HG03045 (cell line): Measurements from ENCODE around the gene AOC1.
A peak's percentile ranks its signal among the peaks of the same experiment; 100 is the strongest.
"Not testable (repeated sequence)": the region's sequence is repeated elsewhere in the genome, so short reads cannot be mapped to it uniquely, and the experiment has no call there.

Experiments used
- ATAC-seq: cut with Tn5 transposase; IDR thresholded peaks from one replicate; pipeline ENCODE4 v1.9.1; 2021; ENCODE audit warnings: mild to moderate bottlenecking, moderate library complexity; ENCODE audit not compliant: unreplicated experiment

Gene AOC1

DNA sequence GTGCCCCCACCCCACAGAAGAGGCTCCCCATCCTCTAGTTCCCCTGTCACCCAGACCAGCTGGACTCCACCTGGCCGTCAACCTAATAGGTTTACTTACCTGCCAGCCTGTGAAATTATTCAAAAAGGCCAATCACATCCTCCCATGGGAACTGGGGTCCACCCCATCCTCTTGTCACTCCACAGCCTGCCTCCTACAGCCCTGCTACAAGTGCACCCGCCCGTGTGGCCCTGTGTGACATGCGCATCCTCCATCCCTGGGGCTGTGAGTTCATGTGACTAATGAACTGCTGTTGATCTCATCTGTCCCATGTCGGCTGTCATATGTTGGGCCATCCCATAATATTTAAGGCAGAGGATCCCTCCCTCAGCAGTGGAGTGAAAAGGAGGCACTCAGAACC is 39.4 kb downstream of the AOC1 start:
- no peak for ATAC-seq

DNA sequence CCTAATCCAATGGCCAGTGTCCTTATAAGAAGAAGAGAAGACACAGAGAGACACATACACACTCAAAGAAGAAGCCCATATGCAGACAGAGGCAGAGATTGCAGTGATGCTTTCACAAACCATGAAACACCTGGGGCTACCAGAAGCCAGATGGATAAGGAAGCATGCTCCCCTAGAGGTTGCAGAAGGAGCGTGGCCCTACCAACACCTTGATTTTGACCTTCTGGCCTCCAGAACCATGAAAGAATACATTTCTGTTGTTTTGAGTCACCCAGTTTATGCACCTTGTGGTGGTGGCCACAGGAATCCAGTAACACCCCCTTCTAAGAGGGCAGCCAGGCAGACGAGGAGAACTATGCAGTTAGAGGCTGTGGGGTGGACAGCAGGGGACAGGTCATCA is 43.5 kb downstream of the AOC1 start:
- ATAC-seq, result no peak

DNA sequence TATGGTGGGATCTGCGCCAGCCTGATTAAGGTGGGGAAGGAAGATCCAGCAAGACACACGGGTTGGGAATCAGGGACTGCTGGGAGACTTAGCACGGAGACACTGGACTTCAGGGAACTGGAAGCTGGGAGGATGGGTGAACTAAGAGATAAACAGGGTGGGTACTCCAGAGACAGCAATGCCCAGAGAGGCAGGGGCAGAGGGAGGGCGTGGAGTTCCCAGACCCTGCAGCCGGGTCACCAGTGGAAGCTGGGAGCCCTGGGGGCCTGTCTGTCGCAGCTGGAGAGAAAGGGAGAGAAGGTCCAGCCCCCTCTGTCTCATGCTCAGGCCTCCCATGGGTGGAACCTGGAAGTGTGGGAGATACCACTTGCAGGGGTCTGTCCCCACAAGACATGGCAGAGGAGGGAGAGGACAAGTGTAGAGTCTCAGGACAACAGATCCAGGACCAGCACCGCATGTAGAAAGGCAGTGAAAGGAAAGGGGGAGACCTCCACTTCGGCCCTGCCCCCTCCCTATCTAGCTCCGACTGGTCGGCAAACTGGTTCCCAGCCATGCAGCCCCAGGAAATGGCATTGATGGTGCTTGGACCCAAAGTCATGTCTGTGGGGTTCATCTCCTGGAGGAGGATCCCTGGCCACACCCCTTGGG is 44.4 kb downstream of the AOC1 start:
- ATAC-seq, result no peak

DNA sequence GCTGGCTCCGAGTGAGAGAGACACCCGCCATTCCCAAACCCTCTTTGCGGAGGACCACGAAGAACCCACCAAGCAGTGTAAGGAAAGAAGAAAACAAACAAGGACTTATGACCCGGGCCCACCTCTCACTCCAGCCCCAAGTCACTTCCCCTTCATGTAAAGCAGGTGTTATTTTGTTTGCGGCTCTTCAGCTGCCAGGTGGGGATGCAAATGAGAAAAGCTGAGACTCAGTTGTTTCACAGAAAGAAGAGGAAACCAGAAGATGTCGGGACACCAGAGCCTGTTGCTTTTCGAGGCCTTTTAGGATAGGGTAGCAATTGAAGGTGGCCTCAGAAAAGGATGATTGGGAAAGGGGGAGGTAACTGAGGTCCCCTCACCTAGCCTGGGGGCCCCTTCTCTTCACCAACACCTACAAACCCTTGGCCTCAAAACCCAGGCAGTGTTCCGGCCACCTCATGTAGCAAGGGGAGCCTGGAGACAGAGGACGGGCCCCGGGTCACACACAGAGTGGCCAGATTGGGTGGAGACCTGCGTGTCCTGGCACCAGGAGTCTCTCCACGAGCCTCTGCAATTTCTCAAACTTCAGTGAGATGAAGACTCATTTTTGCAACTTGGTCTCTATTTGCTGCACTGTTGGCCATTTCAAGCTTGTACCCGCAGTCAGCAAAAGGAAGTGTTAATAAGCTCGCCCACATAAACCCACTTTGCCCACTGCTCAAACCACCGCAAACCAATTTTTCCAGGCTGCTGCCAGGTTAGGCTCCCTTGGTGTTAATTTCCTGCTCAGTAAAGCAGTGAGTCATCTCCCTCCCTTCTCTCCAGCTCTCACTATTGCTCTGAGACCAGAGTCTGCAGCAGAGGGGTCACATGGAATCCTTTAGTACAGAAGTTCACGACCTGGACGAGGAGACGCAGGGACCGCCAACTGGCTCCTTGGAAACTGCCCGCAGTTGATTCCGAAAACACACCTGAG is 45.5 kb downstream of the AOC1 start:
- peak; percentile 77 for ATAC-seq

DNA sequence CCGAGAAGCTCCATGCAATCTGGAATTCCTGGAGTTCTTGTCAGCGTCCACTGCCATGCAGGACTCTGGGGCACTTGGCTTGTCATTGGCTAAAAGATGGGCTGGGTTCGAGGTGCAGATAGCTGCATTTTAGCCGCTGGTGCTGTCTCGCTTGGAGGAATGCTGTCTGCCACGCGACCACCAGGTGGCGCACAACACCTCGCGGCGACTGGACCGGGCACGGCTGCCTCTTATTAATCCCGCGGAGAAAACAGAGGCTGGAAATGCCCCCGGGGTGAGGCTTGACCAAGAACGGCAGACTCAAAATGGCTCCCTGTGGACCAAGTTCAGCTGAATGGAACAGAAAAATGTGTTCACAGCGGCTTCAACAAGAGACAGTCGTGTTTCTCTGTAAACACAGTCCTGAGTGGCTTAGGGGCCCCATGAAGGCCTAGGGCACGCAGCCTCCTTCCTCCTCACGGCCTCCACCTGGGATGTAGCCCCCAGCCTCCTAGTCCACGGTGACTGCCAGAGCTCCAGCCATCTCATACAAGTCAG is 46.2 kb downstream of the AOC1 start:
- no peak for ATAC-seq

DNA sequence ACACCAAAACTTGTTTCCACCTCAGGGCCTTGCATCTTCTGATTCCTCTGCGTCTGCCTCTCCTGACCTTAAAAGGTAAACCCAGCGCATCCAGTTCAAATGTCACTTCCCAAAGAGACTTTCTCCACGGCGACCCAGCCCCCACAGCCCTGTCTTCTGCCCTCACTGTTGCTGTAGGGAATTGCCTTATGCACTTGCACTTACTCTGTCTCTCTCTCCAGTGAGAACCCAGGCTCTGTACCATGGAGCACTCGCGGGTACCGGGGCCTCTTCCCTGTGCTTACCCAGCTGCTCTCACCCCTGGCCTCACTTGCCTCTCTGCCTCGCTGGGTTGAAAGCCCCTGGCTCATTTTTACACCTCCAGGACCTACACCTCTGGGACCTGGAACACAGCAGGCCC is 48.4 kb downstream of the AOC1 start:
- ATAC-seq, result no peak

DNA sequence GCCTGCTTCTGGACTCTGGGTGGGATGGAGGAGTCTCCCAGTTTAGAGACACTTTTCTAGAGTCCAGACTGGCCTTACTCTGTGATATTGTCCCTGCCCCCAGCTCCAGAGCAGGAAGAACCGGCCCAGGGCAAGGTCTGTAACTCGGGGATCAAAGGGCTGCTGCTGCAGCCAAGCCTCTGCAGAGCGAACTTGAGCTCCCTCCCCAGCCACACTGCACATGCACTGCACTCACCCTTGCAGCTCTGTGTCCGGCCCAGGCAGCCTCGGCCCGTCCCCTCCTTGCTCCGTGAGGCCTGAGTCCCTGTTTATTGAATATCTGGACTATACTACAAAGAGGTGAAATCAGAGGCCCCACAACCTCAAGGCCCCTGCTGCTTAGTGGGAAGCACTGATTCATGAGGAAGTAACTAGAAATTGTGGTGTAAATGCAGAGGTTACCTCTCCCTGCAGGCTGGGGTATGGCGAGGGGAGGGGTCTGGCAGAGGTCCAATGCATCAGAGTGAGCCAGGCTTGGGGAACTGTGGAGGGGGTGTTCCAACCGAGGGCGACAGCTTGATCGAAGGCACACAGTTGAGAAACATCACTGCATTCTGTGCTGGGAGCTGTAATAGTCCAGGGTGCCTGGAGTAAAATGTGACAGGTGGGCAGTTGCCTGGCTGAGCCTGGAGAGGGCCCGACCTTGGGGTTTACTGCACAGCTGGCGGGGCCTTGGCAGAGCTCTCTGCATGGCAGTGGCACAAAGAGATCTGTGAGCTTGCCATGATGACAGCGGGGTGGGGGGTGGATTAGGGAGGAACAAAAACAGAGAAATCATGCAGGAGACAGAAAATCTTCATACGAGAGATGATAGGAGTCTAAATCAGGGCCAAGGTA is 49.1 kb downstream of the AOC1 start:
- ATAC-seq, result no peak

DNA sequence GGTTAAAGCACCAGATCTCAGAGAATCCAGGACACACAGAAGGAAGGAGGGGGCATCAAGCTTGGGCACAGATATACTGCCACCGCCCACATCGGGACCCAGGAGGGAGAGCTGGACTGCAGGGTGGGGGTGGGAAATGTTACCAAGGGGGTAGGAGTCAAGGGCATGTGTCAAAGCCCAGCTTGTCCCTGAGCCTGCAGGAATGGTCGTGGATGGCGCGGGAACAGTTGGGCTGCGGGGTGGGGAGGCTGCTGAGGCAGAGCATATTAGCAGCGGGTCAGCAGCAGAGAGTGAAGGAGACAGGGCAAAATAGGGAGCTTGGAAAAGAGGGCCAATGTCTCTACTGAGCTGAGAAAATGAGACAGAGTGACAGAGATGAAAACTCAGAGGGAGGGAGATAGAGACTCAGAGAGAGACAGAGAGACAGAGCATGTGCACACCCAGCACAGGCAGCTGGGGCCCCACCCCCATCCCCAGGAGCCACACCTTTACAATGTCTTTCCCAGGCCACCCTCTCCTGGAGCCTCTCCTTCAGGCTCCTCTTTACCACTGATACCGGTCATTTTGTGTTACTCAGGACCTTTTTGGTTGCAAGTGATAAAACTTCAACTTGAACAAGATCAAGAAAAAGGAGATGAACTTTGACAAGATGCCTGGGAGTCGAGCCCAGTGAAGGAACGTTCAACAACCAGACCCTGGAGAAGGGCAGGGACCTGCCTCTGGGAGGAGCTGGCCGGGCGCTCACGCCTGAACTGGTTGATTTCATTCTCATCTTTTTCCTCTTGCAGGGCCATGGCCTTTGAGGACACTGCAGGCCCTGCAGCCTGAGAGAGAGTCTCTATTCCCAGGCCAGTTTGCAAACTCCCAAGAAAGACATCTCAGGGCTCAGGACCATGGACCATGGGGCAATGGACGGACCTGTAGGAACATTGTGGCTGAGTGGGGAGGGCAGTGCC is 50.0 kb downstream of the AOC1 start:
- no peak for ATAC-seq

DNA sequence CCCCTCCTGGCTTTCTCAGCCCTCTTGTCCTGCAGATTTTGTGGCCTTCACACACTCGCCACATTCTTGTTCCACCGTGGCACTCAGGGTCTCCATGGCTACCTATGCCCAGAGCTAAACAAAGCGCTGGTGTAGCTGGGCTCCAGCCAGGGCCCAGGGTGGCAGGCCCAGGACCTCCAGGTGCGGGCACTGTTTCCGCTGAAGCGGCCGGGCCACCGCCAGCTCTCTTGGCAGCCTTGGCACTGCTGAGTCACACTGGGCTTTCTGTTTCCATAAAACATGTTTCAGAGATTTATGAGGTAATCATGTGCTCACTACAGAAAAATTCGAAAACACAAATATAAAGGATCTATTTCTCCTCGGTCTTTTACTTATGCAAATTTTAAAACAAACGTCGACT is 51.3 kb downstream of the AOC1 start:
- ATAC-seq, result no peak

DNA sequence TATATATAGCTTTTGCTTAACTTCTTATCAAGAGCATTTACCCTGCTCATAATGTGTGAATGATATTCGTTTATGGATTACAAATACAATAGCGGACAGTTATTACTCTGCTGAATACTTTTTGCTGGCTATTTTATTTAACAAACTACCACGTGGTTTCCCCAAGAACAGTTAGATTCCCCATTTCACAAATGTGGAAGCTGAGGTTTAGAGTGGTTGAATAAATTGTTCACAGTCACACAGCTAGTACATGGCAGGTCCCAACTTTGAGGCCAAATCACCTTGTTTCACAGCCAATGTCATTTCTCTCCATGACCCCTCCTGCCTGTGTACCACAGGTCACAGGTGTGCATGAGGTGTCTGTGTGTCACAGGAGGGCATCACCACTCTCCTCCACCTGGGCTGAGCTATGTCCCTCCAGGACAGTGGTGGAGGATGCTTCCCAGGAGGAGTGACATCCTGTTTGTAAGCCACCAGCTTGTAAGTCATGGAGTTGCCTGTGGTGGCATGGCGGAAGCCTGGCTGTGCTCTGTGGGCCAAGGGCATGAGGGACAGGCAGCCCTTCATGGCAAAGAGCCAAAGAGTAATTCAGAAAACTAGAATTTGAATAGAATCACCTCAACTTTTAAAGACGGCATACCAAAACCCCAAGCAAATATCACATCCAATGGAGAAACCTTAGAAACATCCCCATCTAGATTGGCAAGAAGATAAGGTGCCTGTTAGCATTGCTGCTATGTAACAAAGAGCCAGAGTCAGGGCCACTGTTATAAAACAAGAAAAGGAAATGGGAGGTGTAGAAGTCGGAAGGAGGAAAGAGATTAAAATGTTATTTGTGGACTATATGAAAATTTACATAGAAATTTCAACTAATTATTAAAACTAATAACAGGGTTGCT is 51.9 kb downstream of the AOC1 start:
- ATAC-seq, result no peak

DNA sequence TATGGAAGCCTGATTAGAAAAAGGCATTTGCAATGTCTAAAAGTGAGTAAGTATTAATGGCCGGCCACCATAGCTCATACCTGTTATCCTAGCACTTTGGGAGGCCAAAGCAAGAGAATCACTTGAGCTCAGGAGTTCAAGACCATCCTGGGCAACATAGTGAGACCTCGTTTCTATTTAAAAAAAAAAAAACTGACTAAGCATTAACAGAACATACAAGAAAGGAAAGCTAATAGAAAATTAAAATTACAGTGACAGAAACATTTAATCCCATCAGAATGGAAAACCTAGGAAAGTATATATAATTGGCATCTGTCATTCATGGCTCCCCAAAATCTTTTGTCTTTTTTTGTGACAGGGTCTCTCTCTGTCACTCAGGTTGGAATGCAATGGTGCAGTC is 55.9 kb downstream of the AOC1 start:
- ATAC-seq, result no peak

DNA sequence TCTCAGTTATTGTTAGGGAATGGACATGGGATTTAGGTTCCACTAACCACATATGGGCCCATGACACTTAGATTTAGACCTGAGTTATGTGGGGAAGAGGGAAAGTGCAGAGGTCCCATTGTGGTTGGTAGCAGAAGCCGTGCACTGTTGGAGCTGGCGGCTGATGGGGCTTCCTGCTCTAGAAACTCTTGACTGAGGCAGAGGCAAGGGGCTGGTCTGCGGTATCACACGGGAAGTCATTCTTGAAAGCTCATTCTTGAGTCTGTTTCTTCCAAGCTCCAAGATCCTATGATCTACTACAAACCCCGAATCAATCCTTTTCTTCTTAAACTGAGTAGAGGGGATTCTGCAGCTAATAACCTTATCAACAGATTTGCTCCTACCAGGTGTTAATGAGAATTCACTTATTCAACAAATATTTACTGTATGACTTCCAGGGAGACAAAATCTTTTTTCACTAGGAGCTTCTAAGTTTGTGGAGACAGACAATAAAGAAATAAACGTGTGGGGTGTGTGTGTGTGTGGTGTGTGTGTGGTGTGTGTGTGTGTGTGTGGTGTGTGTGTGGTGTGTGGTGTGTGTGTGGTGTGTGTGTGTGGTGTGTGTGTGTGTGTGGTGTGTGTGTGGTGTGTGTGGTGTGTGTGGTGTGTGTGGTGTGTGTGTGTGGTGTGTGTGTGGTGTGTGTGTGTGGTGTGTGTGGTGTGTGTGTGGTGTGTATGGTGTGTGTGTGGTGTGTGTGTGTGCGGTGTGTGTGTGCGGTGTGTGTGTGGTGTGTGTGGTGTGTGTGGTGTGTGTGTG is 57.1 kb downstream of the AOC1 start:
- no peak for ATAC-seq

DNA sequence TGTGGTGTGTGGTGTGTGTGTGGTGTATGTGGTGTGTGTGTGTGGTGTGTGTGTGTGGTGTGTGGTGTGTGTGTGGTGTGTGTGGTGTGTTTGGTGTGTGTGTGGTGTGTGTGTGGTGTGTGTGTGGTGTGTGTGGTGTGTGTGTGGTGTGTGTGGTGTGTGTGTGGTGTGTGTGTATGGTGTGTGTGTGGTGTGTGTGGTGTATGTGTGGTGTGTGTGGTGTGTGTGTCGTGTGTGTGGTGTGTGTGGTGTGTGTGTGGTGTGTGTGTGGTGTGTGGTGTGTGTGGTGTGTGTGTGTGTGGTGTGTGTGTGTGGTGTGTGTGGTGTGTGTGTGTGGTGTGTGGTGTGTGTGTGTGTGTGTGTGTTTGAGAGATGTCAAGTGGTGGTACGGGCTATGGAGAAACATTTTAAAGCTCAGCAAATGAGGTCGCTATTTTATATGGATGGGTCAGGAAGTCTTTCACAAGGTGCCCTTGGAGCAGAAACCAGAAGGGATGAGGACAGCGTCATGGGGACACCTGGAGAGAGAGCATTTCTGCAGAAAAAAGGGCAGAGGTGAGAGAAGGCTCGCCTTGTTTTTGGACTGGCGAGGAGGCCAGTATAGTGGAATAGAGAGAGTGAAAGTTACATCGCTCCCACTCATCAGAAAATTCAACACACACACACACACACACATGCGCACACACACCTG is 58.1 kb downstream of the AOC1 start:
- not testable (repeated sequence) for ATAC-seq

DNA sequence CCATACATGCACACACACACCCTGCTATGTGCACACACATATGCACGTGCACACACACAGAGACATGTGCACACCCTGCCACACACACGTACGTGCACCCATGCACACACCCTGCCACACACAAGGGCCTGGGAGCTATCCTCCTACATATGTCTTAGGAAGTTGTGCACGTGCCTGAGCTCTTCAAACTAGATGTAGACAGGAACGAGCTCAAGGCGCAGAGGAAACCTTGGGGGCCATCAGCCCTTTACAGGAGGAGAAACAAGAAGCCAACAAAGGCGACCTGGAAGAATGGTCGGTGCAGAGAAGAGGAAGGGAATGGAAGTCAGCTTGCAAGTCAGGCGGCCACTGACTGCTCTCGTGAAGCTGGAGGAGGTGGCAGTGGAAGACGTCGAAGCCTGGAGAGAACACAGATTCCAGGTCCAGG is 58.7 kb downstream of the AOC1 start:
- ATAC-seq, result no peak
